Activated B cell treated with CpG ODN at 0.5 μM for 24 hours (primary cell): ENCODE measurements around the gene TBC1D14. TPM values are rescaled to one million over a fixed set of nuclear protein-coding genes. Genes with fewer than 3 reads are reported as not detected.
"Not testable (repeated sequence)": the region's sequence is repeated elsewhere in the genome, so short reads cannot be mapped to it uniquely, and the experiment has no call there.

Source experiments
- ATAC-seq: fragments of 200-7000 bp; cut with Tn5 transposase; one replicate; pipeline ENCODE4 v1.10.0; 2021; ENCODE audit warnings: low read depth, mild to moderate bottlenecking, moderate library complexity
- CTCF ChIA-PET: fragments of 350-600 bp; sonication (Branson Sonifier 250); formaldehyde crosslinking; loops from one replicate; lab custom pipeline; 2021; ENCODE audit warnings: antibody characterized with exemption; lab: Charles Lee
- POLR2A ChIA-PET: fragments of 350-600 bp; sonication (Branson Sonifier 250); formaldehyde crosslinking; loops from one replicate; lab custom pipeline; 2021; ENCODE audit warnings: antibody characterized with exemption; lab: Charles Lee
- DNase-seq: peaks from one replicate; pipeline ENCODE4 v3.0.0; 2022
- H3K27ac Mint-ChIP-seq: one replicate; pipeline ENCODE4 v1.8.0; 2020; ENCODE audit warnings: mixed read lengths
- H3K27me3 Mint-ChIP-seq: one replicate; pipeline ENCODE4 v1.8.0; 2021; ENCODE audit warnings: mixed read lengths
- H3K36me3 Mint-ChIP-seq: one replicate; pipeline ENCODE4 v1.8.0; 2021; ENCODE audit warnings: low read depth, mixed read lengths
- H3K4me1 Mint-ChIP-seq: one replicate; pipeline ENCODE4 v1.8.0; 2021; ENCODE audit warnings: mixed read lengths
- H3K4me3 Mint-ChIP-seq: one replicate; pipeline ENCODE4 v1.8.0; 2020; ENCODE audit warnings: mild to moderate bottlenecking, mixed read lengths
- H3K9me3 Mint-ChIP-seq: one replicate; pipeline ENCODE4 v1.8.0; 2020; ENCODE audit warnings: mixed read lengths
- intact Hi-C: fragments of 100-400 bp; cut with micrococcal nuclease; formaldehyde crosslinking; loops from one replicate; pipeline ENCODE4 v1.15.1; 2024
- total RNA-seq: library from RNA; stranded (reverse); gene quantifications from 2 replicates; pipeline ENCODE4 v1.2.3, GENCODE V29; 2022
- TF ChIP-seq, protein P1 (sequence below): fragments of 200-600 bp; IDR thresholded peaks from one replicate; pipeline ENCODE4 v1.8.0; 2022; ENCODE audit warnings: antibody characterized with exemption, mild to moderate bottlenecking

Gene TBC1D14
- total RNA-seq, 1 donor from 2014 or later = 35.1 TPM

DNA sequence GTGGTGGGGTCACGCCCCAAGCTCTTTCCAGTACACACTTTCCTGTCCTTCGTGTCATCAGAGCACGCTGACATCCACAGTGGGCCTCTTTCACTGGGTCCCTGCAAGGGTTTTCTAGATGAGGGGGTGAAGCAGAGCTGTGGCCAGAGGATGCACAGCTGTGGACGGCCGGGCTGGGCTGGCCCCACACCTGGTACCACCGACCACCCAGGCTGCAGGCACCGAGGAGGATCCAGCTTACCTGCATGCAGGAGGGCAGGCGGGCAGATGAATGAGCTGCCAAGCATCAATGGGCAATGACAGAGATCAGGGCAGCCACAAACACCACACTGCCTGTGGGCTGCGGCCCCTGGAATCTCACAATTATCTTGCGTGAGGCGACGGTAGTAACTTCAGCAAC lies 167.7 kb downstream of the TBC1D14 start:
- intact Hi-C loops = no loop called here

DNA sequence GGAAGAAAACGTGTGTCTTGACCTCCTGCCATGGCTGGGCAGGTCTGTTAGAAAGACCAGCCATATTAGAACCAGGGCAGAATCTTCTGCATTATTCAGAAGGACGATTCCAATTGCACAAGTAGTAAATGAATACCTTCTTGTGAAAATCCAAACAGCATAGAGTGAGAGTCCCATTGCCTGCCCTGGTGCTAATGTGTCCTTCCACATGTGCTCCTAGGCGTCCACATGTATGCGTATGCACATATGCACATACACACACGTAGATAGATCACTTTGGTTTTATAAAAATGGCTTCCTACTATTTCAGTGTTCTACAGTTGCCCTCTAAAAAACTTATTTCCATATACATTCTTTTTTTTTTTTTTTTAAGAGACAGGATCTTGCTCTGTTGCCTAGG lies 168.4 kb downstream of the TBC1D14 start:
- Mint-ChIP-seq H3K9me3 (peaks cover 4% of the 10 kb centered on the region), H3K27me3 (peaks cover 30% of the 10 kb centered on the region), H3K27ac (no peak overlapping the region), H3K4me3 (no peak overlapping the region), H3K4me1 (no peaks in the 10 kb centered on the region), H3K36me3 (no peaks in the 10 kb centered on the region)
- TF ChIP-seq, protein P1, sequence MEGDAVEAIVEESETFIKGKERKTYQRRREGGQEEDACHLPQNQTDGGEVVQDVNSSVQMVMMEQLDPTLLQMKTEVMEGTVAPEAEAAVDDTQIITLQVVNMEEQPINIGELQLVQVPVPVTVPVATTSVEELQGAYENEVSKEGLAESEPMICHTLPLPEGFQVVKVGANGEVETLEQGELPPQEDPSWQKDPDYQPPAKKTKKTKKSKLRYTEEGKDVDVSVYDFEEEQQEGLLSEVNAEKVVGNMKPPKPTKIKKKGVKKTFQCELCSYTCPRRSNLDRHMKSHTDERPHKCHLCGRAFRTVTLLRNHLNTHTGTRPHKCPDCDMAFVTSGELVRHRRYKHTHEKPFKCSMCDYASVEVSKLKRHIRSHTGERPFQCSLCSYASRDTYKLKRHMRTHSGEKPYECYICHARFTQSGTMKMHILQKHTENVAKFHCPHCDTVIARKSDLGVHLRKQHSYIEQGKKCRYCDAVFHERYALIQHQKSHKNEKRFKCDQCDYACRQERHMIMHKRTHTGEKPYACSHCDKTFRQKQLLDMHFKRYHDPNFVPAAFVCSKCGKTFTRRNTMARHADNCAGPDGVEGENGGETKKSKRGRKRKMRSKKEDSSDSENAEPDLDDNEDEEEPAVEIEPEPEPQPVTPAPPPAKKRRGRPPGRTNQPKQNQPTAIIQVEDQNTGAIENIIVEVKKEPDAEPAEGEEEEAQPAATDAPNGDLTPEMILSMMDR = no peak
- ATAC-seq = no peak
- intact Hi-C loops = no loop called here
- DNase-seq = no peak
- ChIA-PET CTCF (no interaction called here), POLR2A (no interaction called here)

More for the DNA sequence above, 167.7 kb downstream of the TBC1D14 start:
- no peaks in the 10 kb centered on the region for H3K4me1 Mint-ChIP-seq
- H3K4me3 Mint-ChIP-seq = no peak overlapping the region
- no peaks in the 10 kb centered on the region for H3K36me3 Mint-ChIP-seq
- ChIA-PET CTCF (interaction anchor here (0.9 kb wide), 1 partner anchor 204 kb away, joined by 3 read pairs; no protein-coding TSS in a partner anchor), POLR2A (no interaction called here)
- ATAC-seq = no peak
- H3K9me3 Mint-ChIP-seq = peaks cover 4% of the 10 kb centered on the region
- no peak overlapping the region for H3K27ac Mint-ChIP-seq
- TF ChIP-seq, protein P1 = no peak
- H3K27me3 Mint-ChIP-seq = peaks cover 26% of the 10 kb centered on the region
- DNase-seq = no peak

DNA sequence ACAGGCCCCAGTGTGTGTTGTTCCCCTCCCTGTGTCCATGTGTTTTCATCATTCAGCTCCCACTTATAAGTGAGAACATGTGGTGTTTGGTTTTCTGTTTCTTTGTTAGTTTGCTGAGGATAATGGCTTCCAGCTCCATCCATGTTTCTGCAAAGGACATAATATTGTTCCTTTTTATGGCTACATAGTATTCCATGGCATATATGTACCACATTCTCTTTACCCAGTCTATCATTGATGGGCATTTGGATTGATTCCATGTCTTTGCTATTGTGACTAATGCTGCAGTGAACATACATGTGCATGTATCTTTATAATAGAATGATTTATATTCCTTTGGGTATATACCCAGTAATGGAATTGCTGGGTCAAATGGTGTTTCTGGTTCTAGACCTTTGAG lies 169.9 kb downstream of the TBC1D14 start:
- ATAC-seq, POLR2A ChIA-PET, intact Hi-C loops, H3K9me3 Mint-ChIP-seq, H3K4me1 Mint-ChIP-seq, H3K4me3 Mint-ChIP-seq, H3K36me3 Mint-ChIP-seq, DNase-seq, H3K27ac Mint-ChIP-seq: not testable (repeated sequence)
- CTCF ChIA-PET = interaction anchor here (1.5 kb wide), 1 partner anchor 359 kb away, joined by 3 read pairs; no protein-coding TSS in a partner anchor
- peaks cover 40% of the 10 kb centered on the region for H3K27me3 Mint-ChIP-seq

GRCh38 chr4:7079909-7080308 lies 170.3 kb downstream of the TBC1D14 start:
- H3K9me3 Mint-ChIP-seq, ATAC-seq, H3K27ac Mint-ChIP-seq, POLR2A ChIA-PET, H3K4me1 Mint-ChIP-seq, intact Hi-C loops, H3K36me3 Mint-ChIP-seq, DNase-seq, H3K4me3 Mint-ChIP-seq: not testable (repeated sequence)
- CTCF ChIA-PET = interaction anchor here (1.5 kb wide), 1 partner anchor 359 kb away, joined by 3 read pairs; no protein-coding TSS in a partner anchor
- H3K27me3 Mint-ChIP-seq = peaks cover 44% of the 10 kb centered on the region

Other genes with a start within 250 kb of the TBC1D14 start
- not detected in 2 replicates for gene S100P, start 215.9 kb upstream of the TBC1D14 start, total RNA-seq
- gene MRFAP1L1, start 200.0 kb upstream of the TBC1D14 start, total RNA-seq = 39.1 and 39.5 TPM in 2 replicates
- 19.8 and 20.3 TPM in 2 replicates for gene BLOC1S4, start 193.7 kb upstream of the TBC1D14 start, total RNA-seq
- 14.9 and 15.5 TPM in 2 replicates for gene KIAA0232, start 127.1 kb upstream of the TBC1D14 start, total RNA-seq
- 26.7 and 31.8 TPM in 2 replicates for gene TADA2B, start 133.5 kb downstream of the TBC1D14 start, total RNA-seq
- gene GRPEL1, start 158.2 kb downstream of the TBC1D14 start, total RNA-seq = 31.8 and 41.3 TPM in 2 replicates